Measurements from ENCODE around the gene RBMS1. TPM values are rescaled to one million over a fixed set of nuclear protein-coding genes. Genes with fewer than 3 reads are reported as not detected.

Gene RBMS1
- total RNA-seq, 1 donor from 2014 or later, result 136 TPM

GRCh38 chr2:160317181-160318099, 176.2 kb downstream of the RBMS1 start:
- H3K4me1 Mint-ChIP-seq (ENCODE audit: unreplicated experiment), result peaks cover 25% of the 10 kb centered on the region
- H3K27me3 Mint-ChIP-seq (ENCODE audit: unreplicated experiment), result peaks cover 7% of the 10 kb centered on the region
- H3K9me3 Mint-ChIP-seq (ENCODE audit: unreplicated experiment), result no peaks in the 10 kb centered on the region
- H3K27ac Mint-ChIP-seq (ENCODE audit: unreplicated experiment), result peak overlapping the region; percentile 24
- H3K36me3 Mint-ChIP-seq (ENCODE audit: low read depth, unreplicated experiment), result no peaks in the 10 kb centered on the region
- no peak for TF ChIP-seq CTCF (IDR thresholded peaks at IDR 0.05; ENCODE audit: unreplicated experiment)
- no peak overlapping the region for H3K4me3 Mint-ChIP-seq (ENCODE audit: unreplicated experiment)
- no peak for DNase-seq (ENCODE audit: low spot score)

- Mint-ChIP-seq H3K27ac (ENCODE audit: unreplicated experiment) (no peak overlapping the region), H3K9me3 (ENCODE audit: unreplicated experiment) (no peaks in the 10 kb centered on the region), H3K4me1 (ENCODE audit: unreplicated experiment) (peaks cover 4% of the 10 kb centered on the region), H3K36me3 (ENCODE audit: low read depth, unreplicated experiment) (no peaks in the 10 kb centered on the region), H3K27me3 (ENCODE audit: unreplicated experiment) (no peaks in the 10 kb centered on the region), H3K4me3 (ENCODE audit: unreplicated experiment) (no peak overlapping the region)
- TF ChIP-seq CTCF (IDR thresholded peaks at IDR 0.05; ENCODE audit: unreplicated experiment), result no peak
- no peak for DNase-seq (ENCODE audit: low spot score)
These were observed 178.3 kb downstream of the RBMS1 start for GRCh38 chr2:160315337-160315736.

- TF ChIP-seq CTCF (IDR thresholded peaks at IDR 0.05; ENCODE audit: unreplicated experiment), result no peak
- H3K9me3 Mint-ChIP-seq (ENCODE audit: unreplicated experiment), result no peaks in the 10 kb centered on the region
- no peak overlapping the region for H3K27ac Mint-ChIP-seq (ENCODE audit: unreplicated experiment)
- no peak for DNase-seq (ENCODE audit: low spot score)
- H3K4me1 Mint-ChIP-seq (ENCODE audit: unreplicated experiment), result no peaks in the 10 kb centered on the region
- no peak overlapping the region for H3K4me3 Mint-ChIP-seq (ENCODE audit: unreplicated experiment)
- H3K27me3 Mint-ChIP-seq (ENCODE audit: unreplicated experiment), result peaks cover 1% of the 10 kb centered on the region
- H3K36me3 Mint-ChIP-seq (ENCODE audit: low read depth, unreplicated experiment), result peaks cover 6% of the 10 kb centered on the region
These were observed 183.3 kb downstream of the RBMS1 start for GRCh38 chr2:160310118-160310828.

- H3K4me3 Mint-ChIP-seq (ENCODE audit: unreplicated experiment), result no peak overlapping the region
- no peaks in the 10 kb centered on the region for H3K9me3 Mint-ChIP-seq (ENCODE audit: unreplicated experiment)
- peaks cover 6% of the 10 kb centered on the region for H3K36me3 Mint-ChIP-seq (ENCODE audit: low read depth, unreplicated experiment)
- peaks cover 1% of the 10 kb centered on the region for H3K27me3 Mint-ChIP-seq (ENCODE audit: unreplicated experiment)
- no peaks in the 10 kb centered on the region for H3K4me1 Mint-ChIP-seq (ENCODE audit: unreplicated experiment)
- DNase-seq (ENCODE audit: low spot score), result no peak
- TF ChIP-seq CTCF (IDR thresholded peaks at IDR 0.05; ENCODE audit: unreplicated experiment), result no peak
- H3K27ac Mint-ChIP-seq (ENCODE audit: unreplicated experiment), result no peak overlapping the region
These were observed 184.0 kb downstream of the RBMS1 start for GRCh38 chr2:160309585-160309984.

GRCh38 chr2:160308915-160309314, 184.7 kb downstream of the RBMS1 start:
- DNase-seq (ENCODE audit: low spot score), result no peak
- Mint-ChIP-seq H3K9me3 (ENCODE audit: unreplicated experiment) (no peaks in the 10 kb centered on the region), H3K36me3 (ENCODE audit: low read depth, unreplicated experiment) (peaks cover 6% of the 10 kb centered on the region), H3K27ac (ENCODE audit: unreplicated experiment) (no peak overlapping the region), H3K4me3 (ENCODE audit: unreplicated experiment) (no peak overlapping the region), H3K27me3 (ENCODE audit: unreplicated experiment) (peaks cover 1% of the 10 kb centered on the region), H3K4me1 (ENCODE audit: unreplicated experiment) (no peaks in the 10 kb centered on the region)
- no peak for TF ChIP-seq CTCF (IDR thresholded peaks at IDR 0.05; ENCODE audit: unreplicated experiment)
